Uterus (tissue), 4 donors: ENCODE measurements around the gene TEX47. TPM values are rescaled to one million over a fixed set of nuclear protein-coding genes. Genes with fewer than 3 reads are reported as not detected.

ENCODE experiments used
- DNase-seq, 2 donors: peaks; one replicate each; pipeline ENCODE4 v3.0.0-alpha.2; 2019 to 2020
- H3K27ac ChIP-seq, 2 donors: fragments of 200-600 bp; sonication (generic); 1 replicate in 1 of 2; 2 replicates in 1 of 2; pipeline ENCODE4 v1.5.1; 2016 to 2018
- H3K27me3 ChIP-seq, 2 donors: fragments of 200-600 bp; sonication (generic); one replicate each; pipeline ENCODE4 v1.5.1; 2018 to 2019; ENCODE audit warnings: control low read depth in 1 of 2
- H3K36me3 ChIP-seq, 2 donors: fragments of 200-600 bp; sonication (generic); one replicate each; pipeline ENCODE4 v1.5.1; 2019; ENCODE audit warnings: control low read depth in 1 of 2
- H3K4me1 ChIP-seq, 2 donors: fragments of 200-600 bp; sonication (generic); one replicate each; pipeline ENCODE4 v1.5.1; 2018 to 2019; ENCODE audit warnings: control low read depth in 1 of 2
- H3K4me3 ChIP-seq, 2 donors: fragments of 200-600 bp; sonication (generic); 1 replicate in 1 of 2; 2 replicates in 1 of 2; pipeline ENCODE4 v1.5.1; 2018 to 2019; ENCODE audit warnings: mild to moderate bottlenecking in 1 of 2
- H3K9me3 ChIP-seq, 2 donors: fragments of 200-600 bp; sonication (generic); one replicate each; pipeline ENCODE4 v1.5.1; 2019; ENCODE audit warnings: control low read depth in 1 of 2
- CTCF ChIP-seq, 4 experiments: fragments of 200-600 bp in 2 of 4; fragments of 450-650 bp in 2 of 4; sonication (generic) in 2 of 4; IDR thresholded peaks; one replicate each; pipeline ENCODE4 v1.5.1; 2016 to 2019; ENCODE audit warnings: antibody characterized with exemption in 4 of 4, mild to moderate bottlenecking in 2 of 4, moderate library complexity in 1 of 4
- POLR2A ChIP-seq, 2 donors: fragments of 450-650 bp; IDR thresholded peaks; one replicate each; pipeline ENCODE4 v1.6.1; 2016; ENCODE audit warnings: antibody characterized with exemption in 2 of 2, mild to moderate bottlenecking in 1 of 2, moderate library complexity in 1 of 2
- intact Hi-C: fragments of 100-400 bp; cut with DNase I; formaldehyde crosslinking; loops from one replicate; pipeline ENCODE4 v1.15.1; 2023; ENCODE audit warnings: low total_unique reads
- total RNA-seq, 4 donors: library from RNA; depleted of rRNA in 3 of 4; stranded (reverse); fragments of >200 nt in 3 of 4; gene quantifications; one replicate each; pipeline versions ENCODE4 v1.1.0 to v1.2.4, GENCODE V29; 2014 to 2023
- donor health status: DM: yes; HTN: yes; CAD: no.

TEX47 gene
- total RNA-seq, 4 donors from 2014 or later = not detected

GRCh38 chr7:88760136-88760515 lies 35.4 kb downstream of the TEX47 start:
- Histone ChIP-seq H3K4me1 (peaks cover 0 to 12% of the 10 kb centered on the region in 2 donors), H3K9me3 (no peaks in the 10 kb centered on the region), H3K36me3 (no peaks in the 10 kb centered on the region), H3K27ac (no peak overlapping the region), H3K27me3 (peaks cover 0 to 29% of the 10 kb centered on the region in 2 donors), H3K4me3 (no peak overlapping the region)
- no peak for DNase-seq
- intact Hi-C loops = no loop called here
- no peak for TF ChIP-seq POLR2A (IDR thresholded peaks at IDR 0.05)
- TF ChIP-seq CTCF (IDR thresholded peaks at IDR 0.05) = no peak

GRCh38 chr7:88759230-88760135 lies 36.1 kb downstream of the TEX47 start, which contains the start of gene ZNF804B:
ZNF804B (plus strand) TSS chr7:88759700; CDS start chr7:88759977, 277 bp downstream.
- H3K4me1 ChIP-seq = peaks cover 0 to 12% of the 10 kb centered on the region in 2 donors
- TF ChIP-seq POLR2A (IDR thresholded peaks at IDR 0.05) = no peak
- TF ChIP-seq CTCF (IDR thresholded peaks at IDR 0.05) = no peak
- intact Hi-C loops = no loop called here
- no peak within 1 kb of the TSS for H3K27ac ChIP-seq
- H3K4me3 ChIP-seq = peak within 1 kb of the TSS; percentile 2 to 24
- no peaks in the 10 kb centered on the region for H3K9me3 ChIP-seq
- peaks cover 0 to 29% of the 10 kb centered on the region in 2 donors for H3K27me3 ChIP-seq
- DNase-seq = no peak
- H3K36me3 ChIP-seq = no peaks in the 10 kb centered on the region

- no peak for DNase-seq
- H3K27ac ChIP-seq = no peak overlapping the region
- no peaks in the 10 kb centered on the region for H3K9me3 ChIP-seq
- no peak for TF ChIP-seq POLR2A (IDR thresholded peaks at IDR 0.05)
- TF ChIP-seq CTCF (IDR thresholded peaks at IDR 0.05) = no peak
- H3K36me3 ChIP-seq = no peaks in the 10 kb centered on the region
- intact Hi-C loops = no loop called here
- peaks cover 0 to 12% of the 10 kb centered on the region in 2 donors for H3K4me1 ChIP-seq
- H3K27me3 ChIP-seq = peaks cover 0 to 29% of the 10 kb centered on the region in 2 donors
- peak overlapping the region; percentile 2 to 24 for H3K4me3 ChIP-seq
These were observed 36.9 kb downstream of the TEX47 start for GRCh38 chr7:88758381-88759229.

GRCh38 chr7:88757371-88757770 lies 38.2 kb downstream of the TEX47 start:
- Histone ChIP-seq H3K9me3 (no peaks in the 10 kb centered on the region), H3K36me3 (no peaks in the 10 kb centered on the region), H3K4me3 (no peak overlapping the region), H3K4me1 (peaks cover 0 to 12% of the 10 kb centered on the region in 2 donors), H3K27me3 (peaks cover 0 to 29% of the 10 kb centered on the region in 2 donors), H3K27ac (no peak overlapping the region)
- TF ChIP-seq POLR2A (IDR thresholded peaks at IDR 0.05) (no peak), CTCF (IDR thresholded peaks at IDR 0.05) (no peak)
- no peak for DNase-seq
- intact Hi-C loops = no loop called here
